ENCODE results near the gene IFIT5.

IFIT5 gene

GRCh38 chr10:89373916-89374711, 40.3 kb upstream of the IFIT5 start:
- Histone ChIP-seq H3F3A (ENCODE audit: low read depth) (no peaks in the 10 kb centered on the region), H3K9me3 (ENCODE audit: insufficient read depth, low read depth, low read length) (no peaks in the 10 kb centered on the region), H3K9ac (ENCODE audit: low read depth, low read length, poor library complexity, severe bottlenecking) (no peak overlapping the region), H3K4me3 (ENCODE audit: low read length, poor library complexity, severe bottlenecking) (no peak overlapping the region), H2AFZ (ENCODE audit: low read length) (no peak overlapping the region), H3K27me3 (ENCODE audit: insufficient read depth, low read length, poor library complexity, severe bottlenecking) (no peaks in the 10 kb centered on the region), H3K4me2 (ENCODE audit: low read depth, low read length, poor library complexity, severe bottlenecking) (no peak overlapping the region), H3K36me3 (ENCODE audit: insufficient read depth, low read length) (no peaks in the 10 kb centered on the region), H3K79me2 (ENCODE audit: insufficient read depth, low read length) (no peaks in the 10 kb centered on the region), H3K9me2 (replicated peaks; ENCODE audit: low read depth, low read length) (no peaks in the 10 kb centered on the region), H3K4me1 (ENCODE audit: insufficient read depth, low read length, poor library complexity, severe bottlenecking) (peaks cover 4% of the 10 kb centered on the region), H4K20me1 (ENCODE audit: insufficient read depth, low read length, poor library complexity, severe bottlenecking) (no peaks in the 10 kb centered on the region)
- TF ChIP-seq EZH2phosphoT487 (IDR thresholded peaks at IDR 0.05; ENCODE audit: borderline replicate concordance) = no peak
- no peak for TF ChIP-seq CTCF (conservative IDR thresholded peaks at IDR 0.05; ENCODE audit: low read length)

- H3F3A ChIP-seq (ENCODE audit: low read depth) = no peaks in the 10 kb centered on the region
- no peaks in the 10 kb centered on the region for H4K20me1 ChIP-seq (ENCODE audit: insufficient read depth, low read length, poor library complexity, severe bottlenecking)
- H3K9me3 ChIP-seq (ENCODE audit: insufficient read depth, low read depth, low read length) = no peaks in the 10 kb centered on the region
- H3K4me2 ChIP-seq (ENCODE audit: low read depth, low read length, poor library complexity, severe bottlenecking) = no peak overlapping the region
- no peaks in the 10 kb centered on the region for H3K4me1 ChIP-seq (ENCODE audit: insufficient read depth, low read length, poor library complexity, severe bottlenecking)
- no peak overlapping the region for H2AFZ ChIP-seq (ENCODE audit: low read length)
- no peak overlapping the region for H3K9ac ChIP-seq (ENCODE audit: low read depth, low read length, poor library complexity, severe bottlenecking)
- TF ChIP-seq EZH2phosphoT487 (IDR thresholded peaks at IDR 0.05; ENCODE audit: borderline replicate concordance) (no peak), CTCF (conservative IDR thresholded peaks at IDR 0.05; ENCODE audit: low read length) (no peak)
- no peaks in the 10 kb centered on the region for H3K36me3 ChIP-seq (ENCODE audit: insufficient read depth, low read length)
- H3K4me3 ChIP-seq (ENCODE audit: low read length, poor library complexity, severe bottlenecking) = no peak overlapping the region
- no peaks in the 10 kb centered on the region for H3K27me3 ChIP-seq (ENCODE audit: insufficient read depth, low read length, poor library complexity, severe bottlenecking)
- H3K9me2 ChIP-seq (replicated peaks; ENCODE audit: low read depth, low read length) = no peaks in the 10 kb centered on the region
- no peaks in the 10 kb centered on the region for H3K79me2 ChIP-seq (ENCODE audit: insufficient read depth, low read length)
Observed at GRCh38 chr10:89374713-89375141, 39.6 kb upstream of the IFIT5 start.

- no peak within 1 kb of the TSS for H3K4me2 ChIP-seq (ENCODE audit: low read depth, low read length, poor library complexity, severe bottlenecking)
- no peaks in the 10 kb centered on the region for H3K9me2 ChIP-seq (replicated peaks; ENCODE audit: low read depth, low read length)
- H3K9ac ChIP-seq (ENCODE audit: low read depth, low read length, poor library complexity, severe bottlenecking) = no peak within 1 kb of the TSS
- no peaks in the 10 kb centered on the region for H3K36me3 ChIP-seq (ENCODE audit: insufficient read depth, low read length)
- no peaks in the 10 kb centered on the region for H3F3A ChIP-seq (ENCODE audit: low read depth)
- TF ChIP-seq EZH2phosphoT487 (IDR thresholded peaks at IDR 0.05; ENCODE audit: borderline replicate concordance) (no peak), CTCF (conservative IDR thresholded peaks at IDR 0.05; ENCODE audit: low read length) (no peak)
- no peak within 1 kb of the TSS for H2AFZ ChIP-seq (ENCODE audit: low read length)
- no peaks in the 10 kb centered on the region for H3K9me3 ChIP-seq (ENCODE audit: insufficient read depth, low read depth, low read length)
- no peak within 1 kb of the TSS for H3K4me3 ChIP-seq (ENCODE audit: low read length, poor library complexity, severe bottlenecking)
- no peaks in the 10 kb centered on the region for H3K27me3 ChIP-seq (ENCODE audit: insufficient read depth, low read length, poor library complexity, severe bottlenecking)
- no peaks in the 10 kb centered on the region for H4K20me1 ChIP-seq (ENCODE audit: insufficient read depth, low read length, poor library complexity, severe bottlenecking)
- no peaks in the 10 kb centered on the region for H3K79me2 ChIP-seq (ENCODE audit: insufficient read depth, low read length)
- no peaks in the 10 kb centered on the region for H3K4me1 ChIP-seq (ENCODE audit: insufficient read depth, low read length, poor library complexity, severe bottlenecking)
Observed at GRCh38 chr10:89377705-89378637, 36.4 kb upstream of the IFIT5 start, which contains the start of gene IFIT1B. IFIT1B (plus strand) TSS chr10:89378056; CDS start chr10:89378136, 80 bp downstream.
